Coronary artery (tissue), 2 donors: ENCODE measurements around the gene NKX2-3.

Experiments
- DNase-seq: peaks from one replicate; pipeline ENCODE4 v3.0.0-alpha.2; 2017; ENCODE audit warnings: low spot score
- H3K27ac ChIP-seq, 2 donors: fragments of 200-600 bp; sonication (generic); one replicate each; pipeline ENCODE4 v1.5.1; 2016 to 2019
- H3K4me3 ChIP-seq: fragments of 200-600 bp; sonication (generic); 2 replicates; pipeline ENCODE4 v1.5.1; 2016; ENCODE audit warnings: mild to moderate bottlenecking, moderate library complexity
- TF ChIP-seq, protein P1 (sequence below): fragments of 200-600 bp; sonication (generic); IDR thresholded peaks from one replicate; pipeline ENCODE4 v1.5.1; 2019; ENCODE audit warnings: antibody characterized with exemption

Gene NKX2-3

GRCh38 chr10:99522470-99523250 lies 10.1 kb upstream of the NKX2-3 start:
- no peak for DNase-seq
- Histone ChIP-seq H3K4me3 (peak overlapping the region; percentile 2), H3K27ac (no peak overlapping the region)
- TF ChIP-seq, protein P1, sequence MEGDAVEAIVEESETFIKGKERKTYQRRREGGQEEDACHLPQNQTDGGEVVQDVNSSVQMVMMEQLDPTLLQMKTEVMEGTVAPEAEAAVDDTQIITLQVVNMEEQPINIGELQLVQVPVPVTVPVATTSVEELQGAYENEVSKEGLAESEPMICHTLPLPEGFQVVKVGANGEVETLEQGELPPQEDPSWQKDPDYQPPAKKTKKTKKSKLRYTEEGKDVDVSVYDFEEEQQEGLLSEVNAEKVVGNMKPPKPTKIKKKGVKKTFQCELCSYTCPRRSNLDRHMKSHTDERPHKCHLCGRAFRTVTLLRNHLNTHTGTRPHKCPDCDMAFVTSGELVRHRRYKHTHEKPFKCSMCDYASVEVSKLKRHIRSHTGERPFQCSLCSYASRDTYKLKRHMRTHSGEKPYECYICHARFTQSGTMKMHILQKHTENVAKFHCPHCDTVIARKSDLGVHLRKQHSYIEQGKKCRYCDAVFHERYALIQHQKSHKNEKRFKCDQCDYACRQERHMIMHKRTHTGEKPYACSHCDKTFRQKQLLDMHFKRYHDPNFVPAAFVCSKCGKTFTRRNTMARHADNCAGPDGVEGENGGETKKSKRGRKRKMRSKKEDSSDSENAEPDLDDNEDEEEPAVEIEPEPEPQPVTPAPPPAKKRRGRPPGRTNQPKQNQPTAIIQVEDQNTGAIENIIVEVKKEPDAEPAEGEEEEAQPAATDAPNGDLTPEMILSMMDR: no peak

DNA sequence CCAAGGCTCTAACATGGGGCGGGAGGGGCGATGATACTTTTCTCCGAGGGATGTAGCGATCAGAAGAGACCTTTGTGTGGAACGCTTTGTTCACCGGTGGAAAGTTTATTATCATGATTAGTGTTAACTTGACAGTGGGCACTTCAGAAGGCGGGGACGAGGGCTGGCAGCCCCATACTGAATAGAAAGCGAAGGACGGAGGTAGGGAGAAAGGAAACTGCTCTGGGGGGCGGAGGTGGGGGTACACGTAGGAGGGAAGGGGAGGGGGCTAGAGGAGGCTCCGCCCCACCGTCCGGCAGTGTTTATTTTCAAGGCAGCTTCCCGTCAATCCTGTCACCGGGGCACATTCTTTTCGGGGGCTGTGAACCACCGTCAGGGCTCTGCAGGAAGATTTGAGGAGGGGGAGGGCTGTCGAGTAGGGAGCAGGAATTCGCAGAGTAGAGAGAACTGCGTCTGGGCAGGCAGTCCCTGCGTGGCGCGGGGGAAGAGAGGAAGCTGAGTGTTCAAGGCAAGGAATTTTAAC lies 9.4 kb upstream of the NKX2-3 start:
- TF ChIP-seq, protein P1: no peak
- Histone ChIP-seq H3K4me3 (peak overlapping the region; percentile 2), H3K27ac (no peak overlapping the region)
- no peak for DNase-seq

- no peak for DNase-seq
- TF ChIP-seq, protein P1: no peak
- H3K27ac ChIP-seq: no peak overlapping the region
- no peak overlapping the region for H3K4me3 ChIP-seq
These were observed 8.6 kb upstream of the NKX2-3 start for GRCh38 chr10:99524050-99524666.

DNA sequence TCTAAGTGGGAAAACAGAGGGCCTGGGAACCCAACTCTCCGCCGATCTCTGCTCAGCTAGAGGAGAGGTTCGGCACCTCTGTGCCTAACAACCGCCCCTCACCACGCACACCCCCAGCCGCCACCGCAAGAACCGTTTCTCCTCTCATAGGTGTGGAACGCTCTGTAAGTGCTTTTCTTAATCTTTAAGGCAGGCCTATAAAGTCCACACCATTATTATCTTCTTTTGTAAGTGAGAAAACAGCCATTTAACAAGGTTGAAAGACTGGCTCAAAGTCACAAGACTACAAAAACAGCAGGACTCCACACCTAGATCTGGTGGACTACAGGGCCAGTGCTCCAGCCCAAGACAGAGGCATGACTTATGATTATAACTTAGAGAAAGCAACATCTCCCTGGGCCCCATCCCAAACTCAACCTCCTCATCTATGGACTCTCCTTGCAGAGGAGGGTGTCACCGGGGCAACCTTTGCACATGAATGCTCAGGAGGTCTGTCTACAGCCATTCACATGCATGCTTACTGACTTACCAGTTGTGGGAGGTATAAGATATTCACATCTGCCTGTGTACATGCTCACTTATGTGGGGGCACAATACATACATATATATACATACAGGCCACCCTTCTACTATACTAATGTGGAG lies 7.9 kb upstream of the NKX2-3 start:
- TF ChIP-seq, protein P1: no peak
- Histone ChIP-seq H3K4me3 (no peak overlapping the region), H3K27ac (no peak overlapping the region)
- no peak for DNase-seq

DNA sequence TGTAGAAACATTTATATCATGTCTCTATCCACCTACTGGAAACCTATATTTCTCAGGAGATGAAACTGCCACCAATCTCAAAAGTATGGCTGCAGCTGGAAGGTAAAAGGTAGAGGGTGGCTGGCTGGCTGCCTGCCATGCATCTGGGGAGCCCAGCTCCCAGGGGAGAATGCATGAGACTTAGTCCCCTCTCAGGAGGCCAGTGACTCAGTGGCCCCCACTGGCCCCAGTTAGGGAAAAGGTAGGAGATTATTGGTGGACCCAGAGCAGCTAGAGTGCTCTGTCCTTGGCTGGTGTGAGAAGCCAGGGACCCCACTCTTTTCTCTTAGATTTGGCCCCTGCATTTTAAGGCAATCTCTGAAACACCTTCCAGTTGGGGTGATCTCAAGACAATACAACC lies 6.8 kb upstream of the NKX2-3 start:
- no peak for DNase-seq
- H3K4me3 ChIP-seq: no peak overlapping the region
- H3K27ac ChIP-seq: no peak overlapping the region
- TF ChIP-seq, protein P1: no peak

GRCh38 chr10:99526861-99527504 lies 5.8 kb upstream of the NKX2-3 start:
- no peak overlapping the region for H3K27ac ChIP-seq
- no peak for DNase-seq
- TF ChIP-seq, protein P1: no peak
- H3K4me3 ChIP-seq: no peak overlapping the region
